Cerebellar nuclear complex (tissue), 1 donor: Measurements from ENCODE around the gene COL5A1.

Experiments used
- DNase-seq, 2 experiments: peaks; one replicate each; lab custom pipeline; 2025; lab: John Stamatoyannopoulos, UW

Gene COL5A1

GRCh38 chr9:134626069-134626423, 15.6 kb upstream of the COL5A1 start:
- no peak for DNase-seq

- no peak for DNase-seq
Observed at GRCh38 chr9:134626571-134627416, 14.8 kb upstream of the COL5A1 start.

- no peak for DNase-seq
Observed at GRCh38 chr9:134627417-134628353, 13.9 kb upstream of the COL5A1 start.

GRCh38 chr9:134628354-134628736, 13.3 kb upstream of the COL5A1 start:
- DNase-seq, result no peak

GRCh38 chr9:134629061-134629585, 12.5 kb upstream of the COL5A1 start:
- no peak for DNase-seq

- DNase-seq, result no peak
Observed at GRCh38 chr9:134629586-134630392, 11.8 kb upstream of the COL5A1 start.

- no peak for DNase-seq
Observed at GRCh38 chr9:134630393-134630790, 11.2 kb upstream of the COL5A1 start.

GRCh38 chr9:134630861-134631260, 10.7 kb upstream of the COL5A1 start:
- DNase-seq, result no peak

- no peak for DNase-seq
Observed at GRCh38 chr9:134631881-134632280, 9.7 kb upstream of the COL5A1 start.

GRCh38 chr9:134632329-134632728, 9.3 kb upstream of the COL5A1 start:
- DNase-seq, result no peak

- DNase-seq, result no peak
Observed at GRCh38 chr9:134633362-134634142, 8.1 kb upstream of the COL5A1 start.

GRCh38 chr9:134634176-134634575, 7.4 kb upstream of the COL5A1 start:
- DNase-seq, result no peak

- no peak for DNase-seq
Observed at GRCh38 chr9:134634667-134635230, 6.9 kb upstream of the COL5A1 start.

- DNase-seq, result no peak
Observed at GRCh38 chr9:134635351-134636148, 6.1 kb upstream of the COL5A1 start.

GRCh38 chr9:134636149-134636507, 5.5 kb upstream of the COL5A1 start:
- no peak for DNase-seq

GRCh38 chr9:134637241-134637640, 4.4 kb upstream of the COL5A1 start:
- DNase-seq, result no peak

GRCh38 chr9:134637696-134638501, 3.7 kb upstream of the COL5A1 start:
- DNase-seq, result no peak

GRCh38 chr9:134638502-134639090, 3.0 kb upstream of the COL5A1 start:
- DNase-seq, result no peak

- no peak for DNase-seq
Observed at GRCh38 chr9:134639994-134640393, 1.6 kb upstream of the COL5A1 start.
